Measurements from ENCODE around the gene RNFT2. TPM values are rescaled to one million over a fixed set of nuclear protein-coding genes. Genes with fewer than 3 reads are reported as not detected.
A peak's percentile ranks its signal among the peaks of the same experiment; 100 is the strongest.

The RNFT2 gene
- total RNA-seq, 1 experiment from 2014 or later: 29.5 TPM

GRCh38 chr12:116777245-116777644 lies 39.1 kb downstream of the RNFT2 start:
- Histone ChIP-seq H3K9ac (ENCODE audit: extremely low read depth, insufficient read length, low read length) (no peak overlapping the region), H3K4ac (ENCODE audit: low read depth, low read length) (no peak overlapping the region), H3K27ac (ENCODE audit: insufficient read length, low read depth, low read length) (no peak overlapping the region), H4K8ac (replicated peaks; ENCODE audit: insufficient read length, low read depth, low read length) (no peak overlapping the region), H3K56ac (ENCODE audit: insufficient read length, low read depth, low read length) (no peak overlapping the region), H2BK20ac (ENCODE audit: low read depth, low read length, poor library complexity, severe bottlenecking) (no peak overlapping the region), H3K27me3 (ENCODE audit: insufficient read depth, low read length) (no peaks in the 10 kb centered on the region), H3K18ac (ENCODE audit: insufficient read length, low read depth, low read length) (no peak overlapping the region), H4K91ac (ENCODE audit: insufficient read length, low read depth, low read length) (no peak overlapping the region), H2BK120ac (ENCODE audit: low read depth, low read length, poor library complexity, severe bottlenecking) (no peak overlapping the region), H2AFZ (ENCODE audit: low read length) (no peak overlapping the region), H2BK15ac (ENCODE audit: low read depth, low read length) (no peak overlapping the region), H3K23ac (ENCODE audit: insufficient read length, low read depth, low read length) (no peak overlapping the region), H4K5ac (ENCODE audit: insufficient read length, low read depth, low read length) (no peak overlapping the region), H3K23me2 (ENCODE audit: insufficient read length, low read depth, low read length, poor library complexity, severe bottlenecking) (no peaks in the 10 kb centered on the region), H2BK12ac (ENCODE audit: insufficient read length, low read depth, low read length) (no peak overlapping the region), H3T11ph (ENCODE audit: low read length) (no peak overlapping the region), H3K79me2 (ENCODE audit: insufficient read depth, low read length) (no peaks in the 10 kb centered on the region), H4K20me1 (ENCODE audit: control insufficient read depth, insufficient read depth, insufficient read length) (no peaks in the 10 kb centered on the region), H3K14ac (ENCODE audit: insufficient read depth, low read length) (no peak overlapping the region), H3K9me3 (ENCODE audit: control insufficient read depth, low read depth, low read length) (no peaks in the 10 kb centered on the region), H2AK5ac (ENCODE audit: insufficient read length, low read length) (no peak overlapping the region), H2BK5ac (ENCODE audit: insufficient read length, low read length) (no peak overlapping the region), H3K79me1 (ENCODE audit: insufficient read depth, low read depth, low read length, poor library complexity, severe bottlenecking) (no peaks in the 10 kb centered on the region), H3K4me1 (ENCODE audit: insufficient read depth, low read length) (no peaks in the 10 kb centered on the region), H3K4me2 (ENCODE audit: insufficient read depth, insufficient read length, low read length) (no peak overlapping the region)
- TF ChIP-seq CTCF (conservative IDR thresholded peaks at IDR 0.05): no peak
- H3K27ac Mint-ChIP-seq: peak overlapping the region in 1 of 3 experiments; percentile 52; a peak in 1 of 7 replicates
- H3K4me1 Mint-ChIP-seq: peaks cover 5 to 7% of the 10 kb centered on the region in 2 experiments; a peak in 3 of 4 replicates
- no peaks in the 10 kb centered on the region for H3K9me3 Mint-ChIP-seq
- no CpG with 5 or more reads among the region's 1 CpG for WGBS (ENCODE audit: extremely low coverage, insufficient read length, low lambda C conversion rate)
- DNase-seq: no peak
- H3K36me3 Mint-ChIP-seq (ENCODE audit: insufficient read depth in 1 of 3, low read depth in 3 of 3): peaks cover 11 to 49% (median 43%) of the 10 kb centered on the region in 3 experiments; a peak in 6 of 7 replicates
- no peaks in the 10 kb centered on the region for H3K27me3 Mint-ChIP-seq (ENCODE audit: low read depth)
- no peak overlapping the region for H3K4me3 Mint-ChIP-seq

All from H9 (cell line).